ENCODE measurements around the gene OGA. TPM values are rescaled to one million over a fixed set of nuclear protein-coding genes. Genes with fewer than 3 reads are reported as not detected.
A peak's percentile ranks its signal among the peaks of the same experiment; 100 is the strongest.

Gene OGA
- total and polyA plus RNA-seq, 3 donors from 2014 or later: 93.3 to 215 (median 161) TPM

DNA sequence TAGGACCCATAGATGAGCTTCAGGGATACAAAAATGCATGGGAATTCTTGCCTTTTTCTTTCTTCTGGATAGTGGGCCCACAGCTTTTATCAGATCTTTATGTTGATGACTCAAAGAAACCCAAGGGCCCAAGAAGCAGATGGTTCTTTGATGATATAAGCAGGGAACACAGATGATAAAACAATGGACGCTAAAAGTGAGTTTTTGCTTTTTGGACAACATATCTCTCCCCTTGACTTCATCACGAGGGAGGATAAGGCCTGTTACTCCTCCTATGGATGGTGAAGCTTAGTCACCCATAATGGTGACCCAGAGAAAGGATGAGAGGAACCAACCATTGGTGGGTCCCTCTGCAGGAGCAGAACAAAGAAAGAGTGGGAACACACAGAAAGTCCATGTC, 6.5 kb upstream of the OGA start:
- intact Hi-C loops (cut with DNase I; ENCODE audit: low total_unique reads): no loop called here
- Histone ChIP-seq H3K4me3 (no peak overlapping the region), H3K27me3 (no peaks in the 10 kb centered on the region), H3K36me3 (ENCODE audit: low read depth, missing control alignments) (no peaks in the 10 kb centered on the region), H3K9me3 (no peaks in the 10 kb centered on the region), H3K27ac (no peak overlapping the region), H3K4me1 (no peaks in the 10 kb centered on the region)
- WGBS, 2 donors: 88 to 89% methylated on average over 2 of the region's 2 CpGs
- no peak for TF ChIP-seq POLR2A (IDR thresholded peaks at IDR 0.05)
- TF ChIP-seq, protein P1, sequence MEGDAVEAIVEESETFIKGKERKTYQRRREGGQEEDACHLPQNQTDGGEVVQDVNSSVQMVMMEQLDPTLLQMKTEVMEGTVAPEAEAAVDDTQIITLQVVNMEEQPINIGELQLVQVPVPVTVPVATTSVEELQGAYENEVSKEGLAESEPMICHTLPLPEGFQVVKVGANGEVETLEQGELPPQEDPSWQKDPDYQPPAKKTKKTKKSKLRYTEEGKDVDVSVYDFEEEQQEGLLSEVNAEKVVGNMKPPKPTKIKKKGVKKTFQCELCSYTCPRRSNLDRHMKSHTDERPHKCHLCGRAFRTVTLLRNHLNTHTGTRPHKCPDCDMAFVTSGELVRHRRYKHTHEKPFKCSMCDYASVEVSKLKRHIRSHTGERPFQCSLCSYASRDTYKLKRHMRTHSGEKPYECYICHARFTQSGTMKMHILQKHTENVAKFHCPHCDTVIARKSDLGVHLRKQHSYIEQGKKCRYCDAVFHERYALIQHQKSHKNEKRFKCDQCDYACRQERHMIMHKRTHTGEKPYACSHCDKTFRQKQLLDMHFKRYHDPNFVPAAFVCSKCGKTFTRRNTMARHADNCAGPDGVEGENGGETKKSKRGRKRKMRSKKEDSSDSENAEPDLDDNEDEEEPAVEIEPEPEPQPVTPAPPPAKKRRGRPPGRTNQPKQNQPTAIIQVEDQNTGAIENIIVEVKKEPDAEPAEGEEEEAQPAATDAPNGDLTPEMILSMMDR (IDR thresholded peaks at IDR 0.05): no peak
- no peak for DNase-seq

DNA sequence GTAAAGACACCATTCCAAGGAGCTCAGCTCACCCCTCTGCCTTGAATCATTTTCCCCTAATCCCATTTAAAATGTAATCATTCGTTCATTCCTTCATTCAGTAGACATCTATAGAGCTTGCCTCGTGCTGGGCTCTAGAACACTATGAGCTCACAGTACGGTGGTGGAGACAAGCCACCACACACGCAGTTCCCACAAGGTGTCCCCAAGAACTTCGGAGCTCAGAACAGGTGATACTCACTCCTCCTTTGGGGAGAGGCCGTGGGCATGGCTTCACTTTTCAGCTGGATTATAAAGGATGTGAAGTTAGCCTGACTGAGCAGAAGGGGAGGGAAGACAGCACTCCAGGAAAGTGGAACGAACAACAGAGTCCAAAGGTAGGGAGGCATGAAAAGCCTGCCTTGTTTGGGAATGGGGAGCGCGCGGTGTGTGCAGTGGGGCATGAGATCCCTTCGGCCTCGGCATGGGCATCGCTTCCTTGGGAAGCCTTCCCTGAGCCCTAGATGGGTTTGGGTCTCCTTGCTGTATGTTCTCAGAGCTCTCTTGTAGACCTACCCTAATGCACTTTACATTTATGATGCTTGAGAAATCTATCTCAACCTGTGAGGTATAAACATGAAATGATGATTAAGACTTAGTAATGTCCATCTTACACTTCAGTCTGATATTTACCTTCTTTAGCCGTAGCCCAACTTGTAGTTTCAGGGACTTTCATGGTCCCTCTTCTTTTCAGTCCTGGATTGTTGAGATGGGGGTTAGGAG, 809 bp upstream of the OGA start:
- Histone ChIP-seq H3K4me3 (peak overlapping the region; percentile 83 to 97), H3K4me1 (peaks cover 17% of the 10 kb centered on the region), H3K27me3 (no peaks in the 10 kb centered on the region), H3K27ac (peak overlapping the region; percentile 92 to 98), H3K36me3 (ENCODE audit: low read depth, missing control alignments) (no peaks in the 10 kb centered on the region), H3K9me3 (no peaks in the 10 kb centered on the region)
- no peak for TF ChIP-seq POLR2A (IDR thresholded peaks at IDR 0.05)
- TF ChIP-seq, protein P1 (IDR thresholded peaks at IDR 0.05): no peak
- 13 to 14% methylated on average over 14 of the region's 14 CpGs for WGBS, 2 donors
- DNase-seq: no peak
- intact Hi-C loops (cut with DNase I; ENCODE audit: low total_unique reads): no loop called here

DNA sequence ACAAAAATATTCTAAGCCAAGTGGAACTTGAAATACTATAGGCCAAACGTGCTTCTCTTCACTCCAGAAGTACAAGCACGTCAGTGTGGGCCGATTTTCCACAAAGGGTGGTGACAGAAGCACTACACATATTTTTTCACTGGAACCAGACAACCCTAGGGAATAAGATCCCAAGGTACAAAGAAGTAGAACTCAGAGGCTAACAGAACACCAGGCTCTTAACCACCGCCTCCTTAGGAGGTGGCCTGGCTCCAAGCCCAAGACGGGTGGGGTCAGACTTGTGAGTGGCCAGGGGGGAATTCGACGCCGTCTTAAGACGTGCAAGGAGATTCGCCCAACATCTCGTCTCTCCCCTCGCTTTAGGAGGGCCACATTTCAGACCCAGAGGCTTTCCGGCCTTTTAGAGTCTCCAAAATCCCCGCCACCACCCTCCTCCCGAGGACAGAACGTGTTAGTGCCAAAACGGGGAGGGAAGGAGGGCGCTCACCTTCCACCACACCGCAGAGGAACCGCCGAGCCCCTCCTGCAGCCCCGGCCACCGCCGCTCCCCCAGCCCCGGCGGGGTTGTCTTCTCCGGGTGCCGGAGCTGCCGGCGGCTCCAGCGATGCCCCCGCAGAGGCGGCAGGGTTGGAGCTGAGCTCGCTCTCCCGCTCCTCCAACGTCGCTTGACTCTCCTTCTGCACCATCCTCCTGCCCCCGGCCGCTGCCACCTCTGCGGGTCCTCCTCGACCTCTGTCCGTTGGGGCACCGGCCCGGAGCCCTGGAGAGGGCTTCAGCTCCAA, 716 bp downstream of the OGA start:
- intact Hi-C loops (cut with DNase I; ENCODE audit: low total_unique reads): no loop called here
- Histone ChIP-seq H3K4me1 (peaks cover 21% of the 10 kb centered on the region), H3K36me3 (ENCODE audit: low read depth, missing control alignments) (no peaks in the 10 kb centered on the region), H3K9me3 (no peaks in the 10 kb centered on the region), H3K4me3 (peak overlapping the region; percentile 83 to 97), H3K27ac (peak overlapping the region; percentile 92 to 98), H3K27me3 (no peaks in the 10 kb centered on the region)
- WGBS, 2 donors: 1% methylated on average over 20 to 44 of the region's 44 CpGs
- DNase-seq: peak; percentile 96
- TF ChIP-seq POLR2A (IDR thresholded peaks at IDR 0.05): no peak
- TF ChIP-seq, protein P1 (IDR thresholded peaks at IDR 0.05): no peak

DNA sequence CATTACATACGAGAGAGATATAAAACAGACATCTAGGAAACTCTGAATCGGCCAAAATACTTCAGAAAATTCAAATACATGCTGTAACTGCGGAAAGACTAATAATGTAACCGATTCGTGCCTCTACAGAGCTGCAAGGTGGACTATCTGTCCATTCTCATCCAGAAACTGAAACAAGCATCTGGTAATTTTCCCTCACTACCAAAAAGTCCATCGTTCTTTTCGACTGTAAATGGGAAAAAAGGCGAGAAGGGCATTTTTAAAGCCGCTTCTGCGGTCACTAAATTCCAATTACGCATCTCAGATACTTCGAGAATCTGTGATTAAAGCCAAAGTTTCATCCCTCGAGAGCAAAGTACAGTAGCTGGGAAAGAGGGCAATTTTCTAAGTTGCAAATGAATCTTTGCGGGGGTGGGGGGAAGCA, 1.3 kb downstream of the OGA start:
- H3K27ac ChIP-seq: peak overlapping the region; percentile 92 to 98
- H3K9me3 ChIP-seq: no peaks in the 10 kb centered on the region
- peaks cover 21% of the 10 kb centered on the region for H3K4me1 ChIP-seq
- no peak for TF ChIP-seq POLR2A (IDR thresholded peaks at IDR 0.05)
- TF ChIP-seq, protein P1 (IDR thresholded peaks at IDR 0.05): no peak
- intact Hi-C loops (cut with DNase I; ENCODE audit: low total_unique reads): no loop called here
- WGBS, 2 donors: 0% methylated on average over 14 of the region's 14 CpGs
- peak overlapping the region; percentile 83 to 97 for H3K4me3 ChIP-seq
- H3K36me3 ChIP-seq (ENCODE audit: low read depth, missing control alignments): no peaks in the 10 kb centered on the region
- DNase-seq: no peak
- no peaks in the 10 kb centered on the region for H3K27me3 ChIP-seq

Measured in testis (tissue), 3 donors.